Left lung (tissue), 10 donors: ENCODE results near the gene OPRL1. TPM values are rescaled to one million over a fixed set of nuclear protein-coding genes. Genes with fewer than 3 reads are reported as not detected.
A peak's percentile ranks its signal among the peaks of the same experiment; 100 is the strongest.
"Not testable (repeated sequence)": the region's sequence is repeated elsewhere in the genome, so short reads cannot be mapped to it uniquely, and the experiment has no call there.

Experiments
- ATAC-seq: fragments of 200-7000 bp; cut with Tn5 transposase; one replicate; pipeline ENCODE4 v1.9.1; 2020; ENCODE audit warnings: moderate library complexity
- DNase-seq, 4 donors: peaks; one replicate each; pipeline ENCODE4 v3.0.0-alpha.2; 2013 to 2020
- H3K27ac ChIP-seq, 2 donors: fragments of 200-600 bp; sonication (generic) in 1 of 2; one replicate each; pipeline versions ENCODE4 v1.5.0 to v1.8.0; 2020 to 2021
- H3K27me3 ChIP-seq, 2 donors: fragments of 200-600 bp; sonication (generic) in 1 of 2; one replicate each; pipeline versions ENCODE4 v1.5.0 to v1.8.0; 2020 to 2021
- H3K36me3 ChIP-seq, 2 donors: fragments of 200-600 bp; sonication (generic) in 1 of 2; one replicate each; pipeline versions ENCODE4 v1.5.0 to v1.8.0; 2020 to 2021
- H3K4me1 ChIP-seq, 2 donors: fragments of 200-600 bp; one replicate each; pipeline ENCODE4 v1.8.0; 2021
- H3K4me3 ChIP-seq, 2 donors: fragments of 200-600 bp; sonication (generic) in 1 of 2; one replicate each; pipeline versions ENCODE4 v1.5.0 to v1.8.0; 2020 to 2021; ENCODE audit warnings: mild to moderate bottlenecking in 1 of 2
- H3K9me3 ChIP-seq, 2 donors: fragments of 200-600 bp; sonication (generic) in 1 of 2; one replicate each; pipeline versions ENCODE4 v1.5.0 to v1.8.0; 2020 to 2021
- intact Hi-C, 2 donors: fragments of 100-400 bp; cut with DNase I; formaldehyde crosslinking; loops; one replicate each; pipeline versions ENCODE4 v1.11.2 to v1.14.2; 2022
- polyA plus RNA-seq, 6 donors: library from polyadenylated mRNA; unstranded; fragments of 120-200 nt; gene quantifications; one replicate each; pipeline ENCODE4 v1.2.1, GENCODE V29; 2013; ENCODE audit not compliant: insufficient read length in 6 of 6
- total RNA-seq, 2 donors: library from RNA; stranded (reverse); fragmentation: NEBNext Ultra II Directional; extraction: Animal tissue kit (Norgen Biotek cat#: 25700); gene quantifications; one replicate each; pipeline ENCODE4 v1.2.1, GENCODE V29; 2021
- TF ChIP-seq, protein P1 (sequence below), 2 donors: fragments of 200-600 bp; sonication (generic) in 1 of 2; IDR thresholded peaks; one replicate each; pipeline versions ENCODE4 v1.5.0 to v1.8.0; 2021; ENCODE audit warnings: antibody characterized with exemption in 2 of 2
- donor health status: DM: no; HTN: yes; CAD: no.
- donor health status: DM: no; HTN: no; CAD: no.

Gene OPRL1
- total and polyA plus RNA-seq, 8 donors: 1.8 to 2.5 (median 2.2) TPM

GRCh38 chr20:64114356-64114971 lies 34.6 kb downstream of the OPRL1 start:
- TF ChIP-seq, protein P1, sequence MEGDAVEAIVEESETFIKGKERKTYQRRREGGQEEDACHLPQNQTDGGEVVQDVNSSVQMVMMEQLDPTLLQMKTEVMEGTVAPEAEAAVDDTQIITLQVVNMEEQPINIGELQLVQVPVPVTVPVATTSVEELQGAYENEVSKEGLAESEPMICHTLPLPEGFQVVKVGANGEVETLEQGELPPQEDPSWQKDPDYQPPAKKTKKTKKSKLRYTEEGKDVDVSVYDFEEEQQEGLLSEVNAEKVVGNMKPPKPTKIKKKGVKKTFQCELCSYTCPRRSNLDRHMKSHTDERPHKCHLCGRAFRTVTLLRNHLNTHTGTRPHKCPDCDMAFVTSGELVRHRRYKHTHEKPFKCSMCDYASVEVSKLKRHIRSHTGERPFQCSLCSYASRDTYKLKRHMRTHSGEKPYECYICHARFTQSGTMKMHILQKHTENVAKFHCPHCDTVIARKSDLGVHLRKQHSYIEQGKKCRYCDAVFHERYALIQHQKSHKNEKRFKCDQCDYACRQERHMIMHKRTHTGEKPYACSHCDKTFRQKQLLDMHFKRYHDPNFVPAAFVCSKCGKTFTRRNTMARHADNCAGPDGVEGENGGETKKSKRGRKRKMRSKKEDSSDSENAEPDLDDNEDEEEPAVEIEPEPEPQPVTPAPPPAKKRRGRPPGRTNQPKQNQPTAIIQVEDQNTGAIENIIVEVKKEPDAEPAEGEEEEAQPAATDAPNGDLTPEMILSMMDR (IDR thresholded peaks at IDR 0.05): no peak
- ATAC-seq (no peak), DNase-seq (peak in 2 of 4 donors; percentile 16 to 52)
- Histone ChIP-seq H3K4me3 (no peak overlapping the region), H3K36me3 (no peaks in the 10 kb centered on the region), H3K27ac (no peak overlapping the region), H3K27me3 (no peaks in the 10 kb centered on the region), H3K9me3 (no peaks in the 10 kb centered on the region), H3K4me1 (no peaks in the 10 kb centered on the region)
- intact Hi-C loops: no loop called here

DNA sequence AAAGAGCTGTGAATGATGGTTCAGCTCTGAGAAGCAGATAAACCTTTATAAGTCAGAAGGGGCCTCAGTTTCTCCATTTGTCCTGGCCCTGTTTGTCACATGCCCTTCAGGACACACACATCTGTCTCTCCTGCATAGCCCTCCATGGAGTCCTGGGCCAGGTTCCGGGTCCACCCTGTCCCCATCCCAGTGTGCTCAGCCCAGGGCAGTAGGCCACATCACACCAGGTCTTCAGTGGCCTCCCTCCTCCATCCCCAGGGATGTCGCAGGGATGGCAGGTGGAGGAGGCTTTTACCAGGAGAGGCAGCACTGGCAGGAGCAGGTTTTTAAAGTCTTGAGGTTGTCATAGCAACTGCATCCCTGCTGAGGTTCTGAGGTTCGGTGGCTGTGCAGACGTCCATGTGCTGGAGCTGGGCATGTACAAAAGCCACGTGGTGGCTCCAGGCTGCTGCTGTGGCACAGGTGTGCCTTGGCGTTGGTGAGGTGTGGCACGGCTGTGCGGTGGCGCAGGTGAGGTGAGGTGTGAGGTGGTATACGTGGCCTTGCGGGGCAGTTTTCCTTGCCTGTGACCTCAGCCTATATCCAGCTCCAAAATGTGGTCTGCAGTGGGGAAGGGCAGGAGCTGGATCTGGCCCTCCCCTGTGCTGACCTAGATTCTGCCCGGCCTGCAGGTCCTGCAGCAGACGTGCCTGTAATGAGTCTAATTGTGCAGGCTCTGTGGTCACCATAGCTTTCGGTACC lies 35.5 kb downstream of the OPRL1 start:
- H3K9me3 ChIP-seq: no peaks in the 10 kb centered on the region

DNA sequence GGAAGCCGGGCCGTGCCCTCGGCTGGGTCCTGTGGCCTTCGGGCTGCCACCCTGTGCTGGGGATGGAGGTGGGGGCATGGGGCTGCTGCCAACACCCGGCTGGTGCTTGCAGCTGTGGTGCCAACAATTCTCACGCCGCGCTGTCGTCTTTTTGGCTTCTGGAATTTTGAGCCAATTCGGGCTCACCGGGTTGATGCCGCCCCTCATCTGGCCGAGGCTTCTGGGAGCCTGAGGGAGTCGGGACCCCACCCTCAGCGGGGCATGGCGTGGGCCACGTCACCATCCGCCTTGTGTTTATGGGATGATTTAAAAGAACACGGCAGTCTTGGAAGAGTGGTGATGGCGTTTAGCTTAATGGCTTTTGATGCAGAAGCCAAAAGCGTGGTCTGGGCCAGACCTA lies 36.1 kb downstream of the OPRL1 start:
- intact Hi-C loops: no loop called here
- Histone ChIP-seq H3K27ac (no peak overlapping the region), H3K9me3 (no peaks in the 10 kb centered on the region), H3K36me3 (no peaks in the 10 kb centered on the region), H3K4me1 (peaks cover 0 to 11% of the 10 kb centered on the region in 2 donors), H3K4me3 (no peak overlapping the region), H3K27me3 (peaks cover 0 to 4% of the 10 kb centered on the region in 2 donors)
- DNase-seq (peak in 2 of 4 donors; percentile 19 to 70), ATAC-seq (no peak)
- TF ChIP-seq, protein P1 (IDR thresholded peaks at IDR 0.05): no peak

More for the DNA sequence above, 35.5 kb downstream of the OPRL1 start:
- peak in 2 of 4 donors; percentile 18 to 53 for DNase-seq
- no peak for ATAC-seq
- peaks cover 0 to 8% of the 10 kb centered on the region in 2 donors for H3K4me1 ChIP-seq
- H3K27me3 ChIP-seq: no peaks in the 10 kb centered on the region
- no peaks in the 10 kb centered on the region for H3K36me3 ChIP-seq
- TF ChIP-seq, protein P1 (IDR thresholded peaks at IDR 0.05): no peak
- intact Hi-C loops: no loop called here
- no peak overlapping the region for H3K27ac ChIP-seq
- no peak overlapping the region for H3K4me3 ChIP-seq

- no peak overlapping the region for H3K4me3 ChIP-seq
- intact Hi-C loops: no loop called here
- no peak overlapping the region for H3K27ac ChIP-seq
- DNase-seq (peak in 2 of 4 donors; percentile 22 to 63), ATAC-seq (no peak)
- TF ChIP-seq, protein P1 (IDR thresholded peaks at IDR 0.05): no peak
- H3K36me3 ChIP-seq: no peaks in the 10 kb centered on the region
- no peaks in the 10 kb centered on the region for H3K9me3 ChIP-seq
- peaks cover 0 to 11% of the 10 kb centered on the region in 2 donors for H3K4me1 ChIP-seq
- H3K27me3 ChIP-seq: peaks cover 0 to 11% of the 10 kb centered on the region in 2 donors
Measured at GRCh38 chr20:64116541-64117431, 36.9 kb downstream of the OPRL1 start.

GRCh38 chr20:64117432-64117777 lies 37.5 kb downstream of the OPRL1 start:
- intact Hi-C loops, ATAC-seq, H3K9me3 ChIP-seq, DNase-seq, H3K27ac ChIP-seq, H3K36me3 ChIP-seq, H3K4me3 ChIP-seq: not testable (repeated sequence)
- H3K4me1 ChIP-seq: peaks cover 0 to 11% of the 10 kb centered on the region in 2 donors
- peaks cover 0 to 17% of the 10 kb centered on the region in 2 donors for H3K27me3 ChIP-seq
